K562 (cell line): ENCODE measurements around the gene DHRS3. TPM values are rescaled to one million over a fixed set of nuclear protein-coding genes. Genes with fewer than 3 reads are reported as not detected.

Source experiments
- DPF2 ChIP-seq: fragments of 450-650 bp; IDR thresholded peaks from 2 replicates; pipeline ENCODE4 v1.6.1; 2016
- FOSL1 ChIP-seq: fragments of 200-800 bp; sonication (Bioruptor generic); conservative IDR thresholded peaks from 2 replicates; pipeline ENCODE4 v1.6.1; 2016; ENCODE audit warnings: missing genetic modification characterization, missing compliant biosample characterization
- FOXA3 ChIP-seq, 2 experiments: fragments of 450-650 bp in 1 of 2; sonication (generic) in 1 of 2; formaldehyde crosslinking; IDR thresholded peaks in 1 of 2; conservative IDR thresholded peaks in 1 of 2; 2 replicates each; pipeline versions ENCODE4 v1.4.0 to v1.8.0; 2020 to 2022; ENCODE audit warnings: mild to moderate bottlenecking in 2 of 2, missing genetic modification reagents in 1 of 2
- FOXK1 ChIP-seq: sonication (generic); formaldehyde crosslinking; IDR thresholded peaks from 2 replicates; pipeline ENCODE4 v1.8.0; 2022; ENCODE audit warnings: missing genetic modification reagents, mild to moderate bottlenecking, borderline replicate concordance
- PTRF ChIP-seq: fragments of 450-650 bp; IDR thresholded peaks from 2 replicates; pipeline ENCODE4 v1.6.1; 2016; ENCODE audit warnings: mild to moderate bottlenecking, missing genetic modification characterization, missing compliant biosample characterization
- RCOR1 ChIP-seq, 2 experiments: IDR thresholded peaks; 2 replicates each; pipeline ENCODE4 v1.6.1; 2012; ENCODE audit warnings: low read depth in 2 of 2, low read length in 2 of 2, borderline replicate concordance in 1 of 2, improper control_type of control experiment in 1 of 2
- RFX1 ChIP-seq: fragments of 450-650 bp; IDR thresholded peaks from 2 replicates; pipeline ENCODE4 v1.6.1; 2016; ENCODE audit warnings: mild to moderate bottlenecking, moderate library complexity
- SAFB2 ChIP-seq: fragments of 200-400 bp; formaldehyde crosslinking; IDR thresholded peaks from 2 replicates; pipeline ENCODE4 v1.6.1; 2018; ENCODE audit warnings: borderline replicate concordance, low read length, low read depth, moderate library complexity; ENCODE audit not compliant: severe bottlenecking
- SMAD4 ChIP-seq: fragments of 250-450 bp; sonication (Bioruptor Pico); conservative IDR thresholded peaks from 2 replicates; pipeline ENCODE4 v1.8.0; 2021; ENCODE audit warnings: inconsistent platforms, mild to moderate bottlenecking, moderate library complexity
- SMARCE1 ChIP-seq: fragments of 450-650 bp; IDR thresholded peaks from 2 replicates; pipeline ENCODE4 v1.7.1; 2016; ENCODE audit warnings: mild to moderate bottlenecking
- SOX6 ChIP-seq: fragments of 450-650 bp; IDR thresholded peaks from 2 replicates; pipeline ENCODE4 v1.6.1; 2014; ENCODE audit warnings: mild to moderate bottlenecking
- TCF3 ChIP-seq: sonication (generic); formaldehyde crosslinking; IDR thresholded peaks from 2 replicates; pipeline ENCODE4 v1.4.0; 2020; ENCODE audit warnings: mild to moderate bottlenecking, missing genetic modification reagents
- TEAD4 ChIP-seq, 2 experiments: sonication (generic) in 1 of 2; formaldehyde crosslinking in 1 of 2; IDR thresholded peaks; 2 replicates each; pipeline versions ENCODE4 v1.6.1 to v1.8.0; 2012 to 2022; ENCODE audit warnings: borderline replicate concordance in 1 of 2, inconsistent platforms in 1 of 2, low read length in 1 of 2, mild to moderate bottlenecking in 1 of 2, missing genetic modification reagents in 1 of 2
- ZNF133 ChIP-seq: fragments of 250-450 bp; sonication (Bioruptor Pico); IDR thresholded peaks from 2 replicates; pipeline ENCODE4 v1.4.0; 2020; ENCODE audit warnings: mild to moderate bottlenecking
- ZNF143 ChIP-seq: sonication (generic); formaldehyde crosslinking; IDR thresholded peaks from 2 replicates; pipeline ENCODE4 v1.9.0; 2022; ENCODE audit warnings: mild to moderate bottlenecking, missing genetic modification reagents
- ZNF184 ChIP-seq: sonication (generic); formaldehyde crosslinking; IDR thresholded peaks from 2 replicates; pipeline ENCODE4 v1.5.0; 2020; ENCODE audit warnings: missing genetic modification reagents
- ZNF445 ChIP-seq: fragments of 250-450 bp; sonication (Bioruptor Pico); IDR thresholded peaks from 2 replicates; pipeline ENCODE4 v1.4.0; 2020; ENCODE audit warnings: low read depth, mild to moderate bottlenecking, moderate library complexity
- polyA plus RNA-seq, 8 experiments: library from polyadenylated mRNA; depleted of rRNA in 4 of 8; stranded (reverse) in 5 of 8; unstranded in 3 of 8; fragments of >200 nt; fragmentation: Nextera tagmentation in 2 of 8; fragmentation: Illumina TruSeq in 1 of 8; extraction: Ambion mirVana in 2 of 8; extraction: Trizol in 1 of 8; gene quantifications; 2 replicates each; pipeline versions ENCODE4 v1.2.1 to v1.2.3, GENCODE V29; 2011 to 2014; ENCODE audit warnings: inconsistent platforms in 1 of 8, missing spikeins in 1 of 8
- total RNA-seq, 7 experiments: library from RNA; depleted of rRNA in 6 of 7; stranded (reverse); fragments of >200 nt in 6 of 7; fragmentation: Illumina TruSeq in 2 of 7; extraction: Trizol in 2 of 7; gene quantifications; 2 replicates each; pipeline versions ENCODE4 v1.2.1 to v1.2.3, GENCODE V29; 2011 to 2021; ENCODE audit warnings: low replicate concordance in 1 of 7
- TF ChIP-seq, protein P1 (sequence below): fragments of 450-650 bp; IDR thresholded peaks from 2 replicates; pipeline ENCODE4 v1.7.1; 2018; ENCODE audit warnings: mild to moderate bottlenecking, low read depth; ENCODE audit not compliant: partially characterized antibody
- TF ChIP-seq, protein P2 (sequence below): fragments of 450-650 bp; IDR thresholded peaks from 2 replicates; pipeline ENCODE4 v1.6.1; 2017; ENCODE audit warnings: antibody characterized with exemption, mild to moderate bottlenecking

The DHRS3 gene
- total and polyA plus RNA-seq, 9 of the 15 experiments (the other 6 are each of a cell fraction or from before 2014, with no cell fraction given): 21.0 to 116 (median 58.7) TPM

DNA sequence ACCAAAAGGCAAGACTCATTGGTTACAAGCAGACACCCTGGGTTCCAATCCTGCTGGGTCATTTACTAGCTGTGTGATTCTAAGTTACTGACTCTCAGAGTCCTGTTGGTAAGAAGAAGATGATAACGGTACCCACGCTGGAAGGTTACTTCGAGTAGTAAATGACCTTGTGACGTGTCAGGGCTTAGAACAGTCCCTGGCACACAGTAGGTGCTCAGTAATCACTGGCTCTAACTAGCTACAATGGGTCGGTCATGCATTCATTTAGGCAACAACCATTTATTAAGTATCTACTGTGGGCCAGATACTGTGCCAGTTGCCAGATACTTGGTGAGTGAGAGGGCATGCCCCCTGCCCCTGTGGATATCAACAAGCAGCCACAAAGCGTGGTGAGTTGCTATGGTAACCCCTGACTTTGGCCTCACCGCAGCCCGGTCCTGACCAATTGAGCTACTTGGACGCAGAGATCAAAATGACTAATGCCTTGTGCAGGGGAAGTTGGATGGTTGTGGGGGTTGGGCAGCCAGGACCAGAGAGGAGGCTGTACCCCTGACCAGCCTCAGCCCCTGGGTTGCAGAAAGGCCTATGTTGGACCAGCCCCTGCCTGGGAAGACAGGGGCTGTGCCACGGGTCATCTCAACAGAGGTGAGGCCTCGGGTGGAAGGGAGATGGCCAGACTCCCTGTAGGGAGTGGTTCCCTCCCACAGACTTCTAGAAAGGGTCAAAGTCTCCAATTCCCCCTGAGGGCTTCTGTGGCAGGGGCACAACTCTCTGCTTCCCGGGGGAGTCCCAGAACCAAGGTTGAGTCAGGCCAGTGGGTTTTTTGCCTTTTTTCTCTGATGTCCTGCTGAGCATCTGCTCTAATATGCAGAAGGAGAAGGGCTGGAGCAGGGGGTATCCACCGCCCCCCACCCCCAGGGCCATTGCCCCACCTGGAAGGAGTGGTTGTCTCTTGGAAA is 16.0 kb downstream of the DHRS3 start (continued):
- TF ChIP-seq, protein P1, sequence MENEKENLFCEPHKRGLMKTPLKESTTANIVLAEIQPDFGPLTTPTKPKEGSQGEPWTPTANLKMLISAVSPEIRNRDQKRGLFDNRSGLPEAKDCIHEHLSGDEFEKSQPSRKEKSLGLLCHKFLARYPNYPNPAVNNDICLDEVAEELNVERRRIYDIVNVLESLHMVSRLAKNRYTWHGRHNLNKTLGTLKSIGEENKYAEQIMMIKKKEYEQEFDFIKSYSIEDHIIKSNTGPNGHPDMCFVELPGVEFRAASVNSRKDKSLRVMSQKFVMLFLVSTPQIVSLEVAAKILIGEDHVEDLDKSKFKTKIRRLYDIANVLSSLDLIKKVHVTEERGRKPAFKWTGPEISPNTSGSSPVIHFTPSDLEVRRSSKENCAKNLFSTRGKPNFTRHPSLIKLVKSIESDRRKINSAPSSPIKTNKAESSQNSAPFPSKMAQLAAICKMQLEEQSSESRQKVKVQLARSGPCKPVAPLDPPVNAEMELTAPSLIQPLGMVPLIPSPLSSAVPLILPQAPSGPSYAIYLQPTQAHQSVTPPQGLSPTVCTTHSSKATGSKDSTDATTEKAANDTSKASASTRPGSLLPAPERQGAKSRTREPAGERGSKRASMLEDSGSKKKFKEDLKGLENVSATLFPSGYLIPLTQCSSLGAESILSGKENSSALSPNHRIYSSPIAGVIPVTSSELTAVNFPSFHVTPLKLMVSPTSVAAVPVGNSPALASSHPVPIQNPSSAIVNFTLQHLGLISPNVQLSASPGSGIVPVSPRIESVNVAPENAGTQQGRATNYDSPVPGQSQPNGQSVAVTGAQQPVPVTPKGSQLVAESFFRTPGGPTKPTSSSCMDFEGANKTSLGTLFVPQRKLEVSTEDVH: peak; percentile 12
- 0 out of 2 replicates have a peak, but pooled peaks have one; percentile 21 for TF ChIP-seq SMAD4 (CRISPR knock-in tag)
- TF ChIP-seq, protein P2, sequence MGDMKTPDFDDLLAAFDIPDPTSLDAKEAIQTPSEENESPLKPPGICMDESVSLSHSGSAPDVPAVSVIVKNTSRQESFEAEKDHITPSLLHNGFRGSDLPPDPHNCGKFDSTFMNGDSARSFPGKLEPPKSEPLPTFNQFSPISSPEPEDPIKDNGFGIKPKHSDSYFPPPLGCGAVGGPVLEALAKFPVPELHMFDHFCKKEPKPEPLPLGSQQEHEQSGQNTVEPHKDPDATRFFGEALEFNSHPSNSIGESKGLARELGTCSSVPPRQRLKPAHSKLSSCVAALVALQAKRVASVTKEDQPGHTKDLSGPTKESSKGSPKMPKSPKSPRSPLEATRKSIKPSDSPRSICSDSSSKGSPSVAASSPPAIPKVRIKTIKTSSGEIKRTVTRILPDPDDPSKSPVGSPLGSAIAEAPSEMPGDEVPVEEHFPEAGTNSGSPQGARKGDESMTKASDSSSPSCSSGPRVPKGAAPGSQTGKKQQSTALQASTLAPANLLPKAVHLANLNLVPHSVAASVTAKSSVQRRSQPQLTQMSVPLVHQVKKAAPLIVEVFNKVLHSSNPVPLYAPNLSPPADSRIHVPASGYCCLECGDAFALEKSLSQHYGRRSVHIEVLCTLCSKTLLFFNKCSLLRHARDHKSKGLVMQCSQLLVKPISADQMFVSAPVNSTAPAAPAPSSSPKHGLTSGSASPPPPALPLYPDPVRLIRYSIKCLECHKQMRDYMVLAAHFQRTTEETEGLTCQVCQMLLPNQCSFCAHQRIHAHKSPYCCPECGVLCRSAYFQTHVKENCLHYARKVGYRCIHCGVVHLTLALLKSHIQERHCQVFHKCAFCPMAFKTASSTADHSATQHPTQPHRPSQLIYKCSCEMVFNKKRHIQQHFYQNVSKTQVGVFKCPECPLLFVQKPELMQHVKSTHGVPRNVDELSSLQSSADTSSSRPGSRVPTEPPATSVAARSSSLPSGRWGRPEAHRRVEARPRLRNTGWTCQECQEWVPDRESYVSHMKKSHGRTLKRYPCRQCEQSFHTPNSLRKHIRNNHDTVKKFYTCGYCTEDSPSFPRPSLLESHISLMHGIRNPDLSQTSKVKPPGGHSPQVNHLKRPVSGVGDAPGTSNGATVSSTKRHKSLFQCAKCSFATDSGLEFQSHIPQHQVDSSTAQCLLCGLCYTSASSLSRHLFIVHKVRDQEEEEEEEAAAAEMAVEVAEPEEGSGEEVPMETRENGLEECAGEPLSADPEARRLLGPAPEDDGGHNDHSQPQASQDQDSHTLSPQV: peak; percentile 30
- TF ChIP-seq RCOR1 (IDR thresholded peaks at IDR 0.05; ENCODE audit: borderline replicate concordance in 1 of 2, low read depth in 2 of 2, low read length in 2 of 2): no peak
- no peak for TF ChIP-seq ZNF133 (CRISPR knock-in tag)
- TF ChIP-seq TEAD4 (IDR thresholded peaks at IDR 0.05; ENCODE audit: low read length): peak; percentile 6; the same call in 1 of the 2 replicates
- TF ChIP-seq TEAD4 (CRISPR knock-in tag; IDR thresholded peaks at IDR 0.05; ENCODE audit: borderline replicate concordance): no peak
- peak; percentile 41 for TF ChIP-seq SOX6
- peak; percentile 39; the same call in 1 of the 2 replicates for TF ChIP-seq FOXK1 (CRISPR knock-in tag)
- TF ChIP-seq ZNF143 (CRISPR knock-in tag): no peak
- no peak for TF ChIP-seq SAFB2
- peak; percentile 35; the same call in 1 of the 2 replicates for TF ChIP-seq DPF2
- no peak for TF ChIP-seq ZNF445 (CRISPR knock-in tag)
- peak; percentile 96 for TF ChIP-seq RFX1
- TF ChIP-seq PTRF (tag): no peak
- TF ChIP-seq ZNF184 (CRISPR knock-in tag): no peak
- peak in 1 of 2 experiments; percentile 85; a peak in 1 of 4 replicates for TF ChIP-seq FOXA3 (CRISPR knock-in tag; conservative IDR thresholded peaks at IDR 0.05 in 1 of 2, IDR thresholded peaks at IDR 0.05 in 1 of 2)
- TF ChIP-seq SMARCE1: 0 out of 2 replicates have a peak, but pooled peaks have one; percentile 25
- no peak for TF ChIP-seq TCF3
- TF ChIP-seq FOSL1 (tag): peak; percentile 82
